Activated CD8-positive, alpha-beta memory T cell treated with anti-CD3 and anti-CD28 coated beads, Interleukin-2, amount 50 U/mL, for 48 hours (primary cell): ENCODE data around the gene MDH1.
"Not testable (repeated sequence)": the region's sequence is repeated elsewhere in the genome, so short reads cannot be mapped to it uniquely, and the experiment has no call there.

ENCODE experiments used
- DNase-seq: peaks from one replicate; pipeline ENCODE4 v3.0.0-alpha.2; 2020

MDH1 gene

DNA sequence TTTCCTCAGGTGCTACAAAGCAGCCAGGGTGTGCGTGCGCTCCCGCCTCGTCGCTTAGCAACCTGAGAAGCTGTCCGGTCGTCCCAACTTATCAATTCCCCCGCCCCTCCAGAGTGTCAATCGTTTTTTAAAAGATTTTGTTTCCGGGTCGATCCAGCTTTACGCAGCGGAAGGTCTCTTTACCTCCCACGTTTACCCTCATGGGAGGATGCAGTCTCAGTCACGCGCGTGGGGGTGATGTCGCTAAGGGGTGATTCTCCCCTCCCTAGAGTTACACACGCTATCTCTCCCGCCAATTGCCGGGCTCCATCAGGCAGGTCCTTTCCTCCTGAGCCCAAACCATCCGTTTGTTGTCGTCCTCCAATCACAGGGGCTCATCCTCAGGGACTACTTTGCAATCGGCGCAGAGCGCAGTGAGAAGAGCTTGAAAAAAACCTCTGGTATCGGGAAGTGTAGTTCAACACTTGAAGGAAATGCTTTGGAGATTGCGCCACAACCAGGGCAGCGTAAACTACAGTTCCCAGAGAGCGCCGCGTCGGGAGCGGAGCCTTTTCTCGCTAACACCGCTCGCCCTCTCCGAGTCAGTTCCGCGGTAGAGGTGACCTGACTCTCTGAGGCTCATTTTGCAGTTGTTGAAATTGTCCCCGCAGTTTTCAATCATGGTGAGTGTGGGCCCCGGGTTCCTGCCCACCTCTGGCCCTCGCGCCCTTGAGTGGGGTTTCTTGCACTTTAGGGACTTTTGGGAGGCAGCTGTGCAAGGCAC is at the start of gene MDH1, which contains the start of gene WDPCP:
MDH1 (plus strand) TSS at position 579 of the 763 bp plus-strand sequence; CDS start at position 660, 81 bp downstream.
WDPCP (minus strand) TSS at position 93 of the 763 bp plus-strand sequence. CDS start 206 bp downstream, outside the sequence.
- DNase-seq = peak; percentile 91

- DNase-seq = no peak
Measured at GRCh38 chr2:63539416-63540162, 49.2 kb upstream of the MDH1 start.

GRCh38 chr2:63544017-63544627 is 44.6 kb upstream of the MDH1 start:
- DNase-seq = no peak

DNA sequence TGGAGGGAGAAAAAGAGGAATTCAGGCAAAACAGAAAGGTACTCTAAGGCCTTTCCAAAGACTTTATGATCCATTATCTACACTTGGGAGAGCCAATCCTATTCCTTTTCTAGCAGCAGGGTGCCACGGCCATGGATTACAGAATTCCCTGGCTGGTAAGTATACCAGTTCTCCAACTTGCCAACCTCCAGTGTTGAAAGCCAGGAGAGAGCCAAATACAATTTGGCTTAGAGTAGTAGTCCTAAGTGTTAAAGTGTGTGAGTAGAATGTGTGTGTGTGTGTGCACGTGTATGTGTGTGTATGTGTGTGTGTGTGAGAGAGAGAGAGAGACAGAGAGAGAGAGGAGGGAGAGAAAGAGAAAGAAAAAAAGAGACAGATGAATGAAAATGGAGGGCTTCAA is 43.7 kb upstream of the MDH1 start:
- no peak for DNase-seq

DNA sequence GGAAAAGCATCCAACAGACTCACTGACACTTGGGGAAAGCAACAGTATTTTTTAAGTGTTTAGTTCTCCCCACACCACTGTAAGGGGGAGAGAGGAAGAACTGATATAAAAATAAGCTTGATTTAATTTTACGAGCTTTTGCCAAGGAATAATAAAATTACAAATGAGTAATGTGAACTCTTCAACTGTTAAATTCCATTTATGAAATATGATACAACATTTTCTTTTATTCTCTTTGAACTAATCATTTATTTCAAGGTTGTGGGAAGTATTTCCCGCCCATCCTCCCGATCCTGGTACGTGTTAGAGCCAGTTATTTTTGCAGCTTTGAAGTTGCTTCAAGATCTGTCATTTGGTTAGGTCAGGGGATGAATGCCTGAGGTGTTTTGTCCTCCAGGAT is 35.7 kb upstream of the MDH1 start:
- no peak for DNase-seq

- DNase-seq = no peak
Measured at GRCh38 chr2:63555299-63555698, 33.5 kb upstream of the MDH1 start.

DNA sequence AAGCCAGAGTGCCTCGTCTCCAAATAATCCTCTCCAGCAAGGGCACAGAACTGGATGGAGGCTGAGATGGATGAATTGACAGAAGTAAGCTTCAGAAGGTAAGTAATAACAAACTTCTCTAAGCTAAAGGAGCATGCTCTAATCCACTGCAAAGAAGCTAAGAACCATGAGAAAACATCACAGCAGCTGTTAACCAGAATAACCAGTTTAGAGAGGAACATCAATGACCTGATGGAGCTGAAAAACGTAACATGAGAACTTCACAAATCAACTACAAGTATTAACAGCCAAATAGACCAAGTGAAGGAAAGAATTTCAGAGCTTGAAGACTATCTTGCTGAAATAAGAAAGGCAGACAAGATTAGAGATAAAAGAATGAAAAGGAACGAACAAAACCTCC is 32.8 kb upstream of the MDH1 start:
- no peak for DNase-seq

GRCh38 chr2:63557819-63558218 is 30.9 kb upstream of the MDH1 start:
- DNase-seq = not testable (repeated sequence)

GRCh38 chr2:63558922-63559321 is 29.8 kb upstream of the MDH1 start:
- DNase-seq = not testable (repeated sequence)

GRCh38 chr2:63562751-63563150 is 26.0 kb upstream of the MDH1 start:
- DNase-seq = no peak

- no peak for DNase-seq
Measured at GRCh38 chr2:63569740-63570139, 19.0 kb upstream of the MDH1 start.

- DNase-seq = no peak
Measured at GRCh38 chr2:63571291-63571690, 17.5 kb upstream of the MDH1 start.

- DNase-seq = no peak
Measured at GRCh38 chr2:63572001-63572400, 16.8 kb upstream of the MDH1 start.

DNA sequence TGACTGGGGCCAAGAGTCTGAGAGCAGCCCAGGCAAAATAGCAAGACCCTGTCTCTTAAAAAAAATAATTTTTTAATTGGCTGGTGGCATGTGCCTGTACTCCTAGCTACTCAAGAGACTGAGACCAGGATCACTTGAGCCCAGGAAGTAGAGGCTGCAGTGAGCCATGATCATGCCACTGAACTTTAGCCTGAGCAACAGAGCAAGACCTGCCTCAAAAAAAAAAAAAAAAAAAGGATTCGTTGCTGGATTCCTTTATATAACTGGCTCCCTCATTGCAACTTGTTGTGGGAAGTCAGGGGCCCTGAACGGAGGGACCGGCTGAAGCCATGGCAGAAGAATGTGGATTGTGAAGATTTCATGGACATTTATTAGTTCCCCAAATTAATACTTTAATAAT is 15.7 kb upstream of the MDH1 start:
- DNase-seq = not testable (repeated sequence)

GRCh38 chr2:63573726-63574345 is 14.9 kb upstream of the MDH1 start:
- not testable (repeated sequence) for DNase-seq

GRCh38 chr2:63576546-63576945 is 12.2 kb upstream of the MDH1 start:
- no peak for DNase-seq

DNA sequence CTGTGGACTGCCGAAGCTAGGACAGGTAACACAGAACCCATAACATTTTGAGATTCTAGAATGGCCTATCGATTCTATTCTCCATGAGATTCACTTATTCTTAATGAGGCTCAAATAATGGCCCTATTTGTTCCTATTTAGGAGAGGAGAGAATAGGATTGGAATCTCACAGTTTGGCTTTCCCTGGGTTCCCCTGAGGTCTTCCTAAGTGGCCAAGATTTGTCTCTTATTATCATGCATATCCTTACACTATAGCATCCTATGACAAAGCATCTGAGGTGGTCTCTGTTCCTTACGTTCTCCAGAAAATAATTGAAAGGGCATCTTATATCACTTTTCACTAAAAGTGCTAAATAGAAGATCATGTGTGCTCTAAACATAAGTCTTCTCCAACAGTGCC is 10.0 kb upstream of the MDH1 start:
- no peak for DNase-seq

DNA sequence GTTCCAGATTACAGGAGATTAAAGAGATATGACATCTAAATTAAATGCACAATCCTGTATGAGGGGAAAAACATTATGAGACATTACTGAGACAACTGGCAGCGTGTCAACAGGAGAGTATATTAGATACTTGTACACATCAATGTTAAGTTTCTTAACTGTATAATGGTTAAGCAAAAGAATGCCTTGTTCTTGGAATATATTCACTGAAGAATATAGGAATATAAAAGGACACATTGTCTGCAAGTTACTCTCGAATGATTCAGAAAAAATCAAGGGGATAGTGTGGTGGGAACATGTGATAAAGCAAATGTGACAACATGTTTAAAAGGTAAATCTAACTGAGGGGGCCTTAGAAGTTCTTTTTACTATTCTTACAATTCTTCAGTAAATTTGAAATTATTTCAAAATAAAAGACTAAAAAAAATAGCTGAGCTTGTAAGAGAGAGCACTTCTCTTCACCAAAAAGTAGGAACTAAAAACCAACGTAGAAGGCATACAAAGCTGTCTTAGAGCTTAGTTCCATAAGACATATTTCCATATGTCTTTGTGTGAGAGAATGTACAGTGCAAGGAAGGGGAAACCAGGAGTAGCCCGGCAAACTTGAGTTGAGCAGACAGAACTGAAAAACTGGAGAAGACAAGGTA is 8.0 kb upstream of the MDH1 start:
- DNase-seq = no peak

DNA sequence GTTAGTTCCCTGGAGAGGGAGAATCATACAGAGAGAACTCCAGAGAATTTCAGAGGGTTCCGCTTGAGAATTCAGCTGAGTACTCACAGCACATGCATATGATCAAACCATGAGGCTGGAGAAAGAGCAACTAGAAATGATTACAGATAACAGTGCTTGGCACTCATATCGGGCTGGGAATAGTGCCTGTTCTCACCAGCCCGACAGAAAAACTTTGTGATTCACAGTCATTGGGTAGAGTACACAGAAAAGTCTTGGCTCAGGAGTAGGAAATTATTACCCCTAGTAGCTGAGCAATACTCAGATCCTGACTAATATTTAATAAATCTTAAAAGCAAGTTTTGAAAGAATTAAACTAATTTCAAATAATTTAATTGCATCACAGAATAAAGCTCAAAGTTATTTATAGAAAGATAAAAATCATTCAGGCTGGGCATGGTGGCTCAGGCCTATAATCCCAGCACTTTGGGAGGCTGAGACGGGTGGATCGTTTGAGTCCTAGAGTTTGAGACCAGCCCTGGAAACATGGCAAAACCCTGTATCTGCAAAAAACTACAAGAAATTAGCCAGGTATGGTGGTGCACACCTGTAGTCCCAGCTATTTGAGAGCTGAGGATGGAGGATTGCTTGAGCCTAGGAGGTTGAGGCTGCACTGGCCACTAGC is 7.3 kb upstream of the MDH1 start:
- no peak for DNase-seq

GRCh38 chr2:63582873-63583272 is 5.9 kb upstream of the MDH1 start:
- no peak for DNase-seq

DNA sequence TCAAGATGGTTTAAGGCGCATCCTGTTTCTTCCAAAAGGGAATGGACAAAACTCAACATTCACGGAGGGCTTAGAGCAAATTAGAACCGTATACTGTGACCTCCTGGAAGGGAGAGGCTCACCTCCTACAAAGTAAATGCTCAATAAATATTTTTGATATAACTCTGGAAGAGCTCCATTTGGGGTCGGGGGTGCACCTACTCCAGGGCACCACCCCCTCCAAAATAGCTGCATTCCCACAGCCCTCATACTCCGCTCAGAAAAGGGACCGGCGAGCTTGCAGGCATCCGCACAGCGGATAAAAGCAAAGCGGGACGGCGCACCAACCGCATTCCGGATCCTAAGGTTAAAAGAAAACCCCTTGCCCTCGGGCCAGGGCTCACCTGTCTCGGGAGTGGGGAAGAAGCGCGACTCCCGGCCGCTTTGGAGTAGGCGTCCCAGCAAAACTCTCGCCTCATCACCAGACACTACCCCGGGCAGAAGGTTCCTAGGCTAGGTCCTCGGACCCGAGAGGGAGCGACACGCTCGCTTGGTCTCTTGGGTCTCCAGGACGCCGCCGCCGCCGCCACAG is 864 bp upstream of the MDH1 start:
- no peak for DNase-seq
